Body of pancreas (tissue), 4 donors: ENCODE results near the gene CAPN3. TPM values are rescaled to one million over a fixed set of nuclear protein-coding genes. Genes with fewer than 3 reads are reported as not detected.

Source experiments
- ATAC-seq: fragments of 150-250 bp; one replicate; pipeline ENCODE4 v1.9.1; 2016
- DNase-seq, 4 donors: peaks; one replicate each; pipeline ENCODE4 v3.0.0-alpha.2; 2019
- H3K27ac ChIP-seq, 4 donors: fragments of 200-600 bp; sonication (generic); 1 replicate in 3 of 4; 2 replicates in 1 of 4; pipeline versions ENCODE4 v1.5.1 to v1.6.1; 2016 to 2019; ENCODE audit warnings: mild to moderate bottlenecking in 1 of 4, mixed read lengths in 1 of 4, moderate library complexity in 1 of 4
- H3K27me3 ChIP-seq, 2 donors: fragments of 200-600 bp; sonication (generic); one replicate each; pipeline ENCODE4 v1.6.0; 2016; ENCODE audit warnings: mild to moderate bottlenecking in 1 of 2
- H3K36me3 ChIP-seq, 2 donors: fragments of 200-600 bp; sonication (generic); replicated peaks in 1 of 2; 2 replicates each; pipeline ENCODE4 v1.5.1; 2016; ENCODE audit warnings: low read depth in 2 of 2; ENCODE audit not compliant: insufficient read depth in 1 of 2
- H3K4me1 ChIP-seq: fragments of 200-600 bp; sonication (generic); one replicate; pipeline ENCODE4 v1.6.0; 2016
- H3K4me3 ChIP-seq, 2 donors: fragments of 200-600 bp; sonication (generic); 1 replicate in 1 of 2; 2 replicates in 1 of 2; pipeline ENCODE4 v1.5.1; 2016 to 2019
- H3K9me3 ChIP-seq, 3 donors: fragments of 200-600 bp; sonication (generic); 1 replicate in 2 of 3; 2 replicates in 1 of 3; pipeline ENCODE4 v1.5.1; 2016
- CTCF ChIP-seq, 7 experiments: fragments of 450-650 bp in 4 of 7; fragments of 200-600 bp in 3 of 7; sonication (generic) in 3 of 7; IDR thresholded peaks; one replicate each; pipeline ENCODE4 v1.5.1; 2016 to 2019; ENCODE audit warnings: antibody characterized with exemption in 7 of 7
- POLR2A ChIP-seq, 3 donors: fragments of 450-650 bp; IDR thresholded peaks; one replicate each; pipeline ENCODE4 v1.6.1; 2016; ENCODE audit warnings: antibody characterized with exemption in 3 of 3, mild to moderate bottlenecking in 2 of 3
- WGBS, 2 donors: methylation state at CpG; one replicate each; pipeline ENCODE4 v1.1.5; 2017; 5-methylcytosine and 5-hydroxymethylcytosine counted together
- intact Hi-C: fragments of 100-400 bp; cut with DNase I; formaldehyde crosslinking; loops from one replicate; pipeline ENCODE4 v1.15.1; 2023
- total RNA-seq, 2 donors: library from RNA; depleted of rRNA; stranded (reverse); fragments of >200 nt; gene quantifications; one replicate each; pipeline ENCODE4 v1.1.0, GENCODE V29; 2016

The CAPN3 gene
- total RNA-seq, 2 donors from 2014 or later = 6.3 to 9.6 TPM

GRCh38 chr15:42453826-42454225 is 94.5 kb downstream of the CAPN3 start:
- Histone ChIP-seq H3K9me3 (no peaks in the 10 kb centered on the region), H3K36me3 (peaks cover 0 to 17% of the 10 kb centered on the region in 2 donors), H3K4me3 (no peak overlapping the region), H3K27me3 (no peaks in the 10 kb centered on the region), H3K27ac (no peak overlapping the region), H3K4me1 (peaks cover 21% of the 10 kb centered on the region)
- TF ChIP-seq CTCF (IDR thresholded peaks at IDR 0.05) (no peak), POLR2A (IDR thresholded peaks at IDR 0.05) (no peak)
- ATAC-seq = no peak
- no peak for DNase-seq
- intact Hi-C loops = no loop called here
- WGBS, 2 donors = 95 to 96% methylated on average over 3 of the region's 3 CpGs

GRCh38 chr15:42456531-42456930 is 97.2 kb downstream of the CAPN3 start:
- peak overlapping the region in 2 of 4 donors; percentile 66 to 79 for H3K27ac ChIP-seq
- ATAC-seq = no peak
- H3K4me3 ChIP-seq = no peak overlapping the region

GRCh38 chr15:42456971-42457370 is 97.7 kb downstream of the CAPN3 start:
- no peak overlapping the region for H3K4me3 ChIP-seq
- TF ChIP-seq POLR2A (IDR thresholded peaks at IDR 0.05) (no peak), CTCF (IDR thresholded peaks at IDR 0.05) (no peak)

More at GRCh38 chr15:42456531-42456930, 97.2 kb downstream of the CAPN3 start:
- no peak for DNase-seq
- Histone ChIP-seq H3K9me3 (no peaks in the 10 kb centered on the region), H3K27me3 (no peaks in the 10 kb centered on the region), H3K36me3 (peaks cover 0 to 2% of the 10 kb centered on the region in 2 donors), H3K4me1 (peaks cover 21% of the 10 kb centered on the region)
- TF ChIP-seq POLR2A (IDR thresholded peaks at IDR 0.05) = no peak
- no peak for TF ChIP-seq CTCF (IDR thresholded peaks at IDR 0.05)
- intact Hi-C loops = no loop called here

GRCh38 chr15:42457445-42458442 is 98.4 kb downstream of the CAPN3 start:
- Histone ChIP-seq H3K27ac (peak overlapping the region; percentile 8 to 79 (median 69)), H3K27me3 (no peaks in the 10 kb centered on the region), H3K4me1 (peaks cover 21% of the 10 kb centered on the region), H3K36me3 (no peaks in the 10 kb centered on the region), H3K9me3 (no peaks in the 10 kb centered on the region), H3K4me3 (no peak overlapping the region)
- TF ChIP-seq CTCF (IDR thresholded peaks at IDR 0.05) = no peak
- peak in 2 of 3 donors; percentile 22 to 27 for TF ChIP-seq POLR2A (IDR thresholded peaks at IDR 0.05)
- intact Hi-C loops = no loop called here
- peak; percentile 57 to 78 (median 69) for DNase-seq
- peak; percentile 88 for ATAC-seq
- WGBS, 2 donors = 45 to 58% methylated on average over 8 of the region's 8 CpGs

More at GRCh38 chr15:42456971-42457370, 97.7 kb downstream of the CAPN3 start:
- DNase-seq (no peak), ATAC-seq (no peak)
- H3K27me3 ChIP-seq = no peaks in the 10 kb centered on the region
- no peaks in the 10 kb centered on the region for H3K9me3 ChIP-seq
- peaks cover 21% of the 10 kb centered on the region for H3K4me1 ChIP-seq
- peak overlapping the region; percentile 8 to 79 (median 69) for H3K27ac ChIP-seq
- 57 to 60% methylated on average over 3 of the region's 3 CpGs for WGBS, 2 donors
- H3K36me3 ChIP-seq = no peaks in the 10 kb centered on the region
- intact Hi-C loops = no loop called here
